HG03342 (cell line): ENCODE measurements around the gene RAB19.
A peak's percentile ranks its signal among the peaks of the same experiment; 100 is the strongest.
"Not testable (repeated sequence)": the region's sequence is repeated elsewhere in the genome, so short reads cannot be mapped to it uniquely, and the experiment has no call there.

Source experiments
- ATAC-seq: cut with Tn5 transposase; IDR thresholded peaks from one replicate; pipeline ENCODE4 v1.9.1; 2021; ENCODE audit warnings: mild to moderate bottlenecking, moderate library complexity; ENCODE audit not compliant: unreplicated experiment

Gene RAB19

GRCh38 chr7:140400381-140400780 lies 3.5 kb upstream of the RAB19 start:
- ATAC-seq: no peak

- no peak for ATAC-seq
Observed at GRCh38 chr7:140402178-140402835, 1.6 kb upstream of the RAB19 start.

- no peak for ATAC-seq
Observed at GRCh38 chr7:140404565-140405065, 757 bp downstream of the RAB19 start.

- ATAC-seq: no peak
Observed at GRCh38 chr7:140415361-140415760, 11.5 kb downstream of the RAB19 start.

- not testable (repeated sequence) for ATAC-seq
Observed at GRCh38 chr7:140415816-140416215, 12.0 kb downstream of the RAB19 start.

GRCh38 chr7:140416560-140416959 lies 12.7 kb downstream of the RAB19 start:
- no peak for ATAC-seq

GRCh38 chr7:140417456-140418155 lies 13.7 kb downstream of the RAB19 start:
- ATAC-seq: no peak

GRCh38 chr7:140418156-140418472 lies 14.3 kb downstream of the RAB19 start:
- not testable (repeated sequence) for ATAC-seq

GRCh38 chr7:140418653-140419052 lies 14.8 kb downstream of the RAB19 start:
- no peak for ATAC-seq

- no peak for ATAC-seq
Observed at GRCh38 chr7:140421521-140421920, 17.7 kb downstream of the RAB19 start.

GRCh38 chr7:140423501-140423900 lies 19.6 kb downstream of the RAB19 start:
- ATAC-seq: no peak

- no peak for ATAC-seq
Observed at GRCh38 chr7:140425718-140426117, 21.9 kb downstream of the RAB19 start.

GRCh38 chr7:140426130-140426529 lies 22.3 kb downstream of the RAB19 start:
- ATAC-seq: no peak

GRCh38 chr7:140433396-140433795 lies 29.5 kb downstream of the RAB19 start:
- no peak for ATAC-seq

- no peak for ATAC-seq
Observed at GRCh38 chr7:140435252-140435895, 31.5 kb downstream of the RAB19 start.

GRCh38 chr7:140439359-140439758 lies 35.5 kb downstream of the RAB19 start:
- peak; percentile 57 for ATAC-seq

GRCh38 chr7:140440593-140440992 lies 36.7 kb downstream of the RAB19 start:
- ATAC-seq: no peak

- no peak for ATAC-seq
Observed at GRCh38 chr7:140441519-140441918, 37.7 kb downstream of the RAB19 start.

- no peak for ATAC-seq
Observed at GRCh38 chr7:140446467-140446866, 42.6 kb downstream of the RAB19 start.

- no peak for ATAC-seq
Observed at GRCh38 chr7:140447841-140448240, 44.0 kb downstream of the RAB19 start.

GRCh38 chr7:140448781-140449480 lies 45.1 kb downstream of the RAB19 start:
- ATAC-seq: no peak
